Glomerular visceral epithelial cell (primary cell): ENCODE data around the gene MMP21.

Experiments used
- DNase-seq: peaks from one replicate; pipeline ENCODE4 v3.0.0-alpha.2; 2016; ENCODE audit errors: extremely low spot score

Gene MMP21

GRCh38 chr10:125775491-125776106, at the start of gene MMP21:
MMP21 (minus strand) TSS chr10:125775821; CDS start chr10:125775821, 0 bp downstream.
- no peak for DNase-seq

GRCh38 chr10:125824736-125825135, 49.1 kb upstream of the MMP21 start:
- peak; percentile 16 for DNase-seq

GRCh38 chr10:125823663-125824251, 48.1 kb upstream of the MMP21 start:
- DNase-seq: peak; percentile 11

- DNase-seq: peak; percentile 88
Measured at GRCh38 chr10:125822878-125823662, 47.4 kb upstream of the MMP21 start, which contains the start of the genes BCCIP and UROS. BCCIP (plus strand) TSS chr10:125823546; CDS start chr10:125823558, 12 bp downstream. UROS (minus strand) TSS chr10:125823258; CDS start chr10:125816499, 6,759 bp downstream.

GRCh38 chr10:125820701-125821100, 45.1 kb upstream of the MMP21 start:
- DNase-seq: no peak

- DNase-seq: no peak
Measured at GRCh38 chr10:125817337-125817946, 41.8 kb upstream of the MMP21 start.

GRCh38 chr10:125816548-125816947, 40.9 kb upstream of the MMP21 start:
- no peak for DNase-seq

GRCh38 chr10:125815764-125816163, 40.1 kb upstream of the MMP21 start:
- DNase-seq: no peak

GRCh38 chr10:125812128-125812750, 36.6 kb upstream of the MMP21 start:
- peak; percentile 35 for DNase-seq

- DNase-seq: no peak
Measured at GRCh38 chr10:125811251-125811650, 35.6 kb upstream of the MMP21 start.

- DNase-seq: no peak
Measured at GRCh38 chr10:125808047-125808446, 32.4 kb upstream of the MMP21 start.

GRCh38 chr10:125802739-125803138, 27.1 kb upstream of the MMP21 start:
- DNase-seq: peak; percentile 92

GRCh38 chr10:125802131-125802530, 26.5 kb upstream of the MMP21 start:
- DNase-seq: peak; percentile 94

- no peak for DNase-seq
Measured at GRCh38 chr10:125801574-125801973, 26.0 kb upstream of the MMP21 start.

- peak; percentile 31 for DNase-seq
Measured at GRCh38 chr10:125799451-125800182, 24.0 kb upstream of the MMP21 start.

- peak; percentile 65 for DNase-seq
Measured at GRCh38 chr10:125797994-125798662, 22.5 kb upstream of the MMP21 start.

- DNase-seq: no peak
Measured at GRCh38 chr10:125797424-125797823, 21.8 kb upstream of the MMP21 start.

GRCh38 chr10:125795637-125796190, 20.1 kb upstream of the MMP21 start:
- DNase-seq: no peak

- DNase-seq: no peak
Measured at GRCh38 chr10:125795128-125795527, 19.5 kb upstream of the MMP21 start.
